H1 (cell line): Measurements from ENCODE around the gene CAPZB. TPM values are rescaled to one million over a fixed set of nuclear protein-coding genes. Genes with fewer than 3 reads are reported as not detected.

Experiments
- CTCF ChIA-PET: fragments of 300-600 bp; sonication (Branson Sonifier 250); formaldehyde crosslinking; loops from one replicate; lab custom pipeline; 2021; ENCODE audit not compliant: partially characterized antibody; lab: Charles Lee
- POLR2A ChIA-PET: fragments of 300-600 bp; sonication (Branson Sonifier 250); formaldehyde crosslinking; loops from one replicate; lab custom pipeline; 2021; ENCODE audit warnings: inconsistent platforms; ENCODE audit not compliant: partially characterized antibody; lab: Charles Lee
- DNase-seq, 2 experiments: peaks; one replicate each; pipeline versions ENCODE4 v3.0.0 to v3.0.0-alpha.2; 2010 to 2022; ENCODE audit warnings: low spot score in 2 of 2, low read depth in 1 of 2, mixed read lengths in 1 of 2
- FAIRE-seq: peaks from 2 replicates; lab custom pipeline; 2011; peaks lifted over from hg19 to GRCh38; lab: Jason Lieb, UNC
- H2AFZ ChIP-seq: 2 replicates; pipeline ENCODE4 v1.8.1; 2012; ENCODE audit warnings: low read length, inconsistent platforms
- H2AK5ac ChIP-seq: 2 replicates; pipeline ENCODE4 v1.6.1; 2013; ENCODE audit warnings: low read depth, low read length
- H2BK120ac ChIP-seq: replicated peaks from 2 replicates; pipeline ENCODE3; 2013; ENCODE audit warnings: low read depth, low read length, inconsistent platforms
- H2BK12ac ChIP-seq: 2 replicates; pipeline ENCODE4 v1.6.1; 2013; ENCODE audit warnings: low read depth, low read length
- H2BK15ac ChIP-seq: 2 replicates; pipeline ENCODE4 v1.6.1; 2013; ENCODE audit warnings: low read length
- H2BK20ac ChIP-seq: 2 replicates; pipeline ENCODE4 v1.6.1; 2013; ENCODE audit warnings: low read length
- H2BK5ac ChIP-seq: 2 replicates; pipeline ENCODE4 v1.6.1; 2013; ENCODE audit warnings: low read depth, low read length
- H3K14ac ChIP-seq: 2 replicates; pipeline ENCODE4 v1.6.1; 2013; ENCODE audit warnings: inconsistent platforms; ENCODE audit not compliant: insufficient read length
- H3K18ac ChIP-seq: 2 replicates; pipeline ENCODE4 v1.6.1; 2013; ENCODE audit warnings: low read length; ENCODE audit errors: extremely low read depth
- H3K23ac ChIP-seq: 2 replicates; pipeline ENCODE4 v1.6.1; 2013; ENCODE audit warnings: inconsistent platforms; ENCODE audit not compliant: insufficient read length
- H3K23me2 ChIP-seq: 2 replicates; pipeline ENCODE4 v1.6.1; 2013; ENCODE audit warnings: low read depth, low read length
- H3K27ac ChIP-seq: 2 replicates; pipeline ENCODE4 v1.6.1; 2011; ENCODE audit warnings: low read depth, low read length, inconsistent platforms
- H3K27me3 ChIP-seq, 4 experiments: replicated peaks in 1 of 4; 1 replicate in 1 of 4; 2 replicates in 3 of 4; pipeline versions ENCODE4 v1.6.1 to v1.8.1; 2011 to 2013; ENCODE audit warnings: low read length in 3 of 4, mild to moderate bottlenecking in 3 of 4, inconsistent platforms in 2 of 4, mixed read lengths in 2 of 4, moderate library complexity in 1 of 4; ENCODE audit not compliant: control insufficient read depth in 3 of 4, insufficient read depth in 3 of 4; ENCODE audit errors: extremely low read depth in 1 of 4
- H3K36me3 ChIP-seq, 4 experiments: 2 replicates each; pipeline versions ENCODE4 v1.6.1 to v1.8.1; 2011 to 2013; ENCODE audit warnings: mild to moderate bottlenecking in 4 of 4, low read length in 3 of 4, moderate library complexity in 2 of 4, control low read depth in 1 of 4, inconsistent platforms in 1 of 4; ENCODE audit not compliant: insufficient read depth in 4 of 4, control insufficient read depth in 2 of 4
- H3K4ac ChIP-seq: replicated peaks from 2 replicates; pipeline ENCODE3; 2013; ENCODE audit warnings: low read length, low read depth, mixed read lengths, inconsistent platforms; ENCODE audit not compliant: insufficient read length
- H3K4me1 ChIP-seq, 4 experiments: replicated peaks in 1 of 4; 1 replicate in 1 of 4; 2 replicates in 3 of 4; pipeline versions ENCODE4 v1.6.1 to v1.8.1; 2011 to 2013; ENCODE audit warnings: low read length in 3 of 4, inconsistent platforms in 2 of 4, mixed read lengths in 1 of 4; ENCODE audit not compliant: insufficient read depth in 4 of 4, control insufficient read depth in 3 of 4
- H3K4me2 ChIP-seq, 2 experiments: 2 replicates each; pipeline versions ENCODE4 v1.6.1 to v1.8.1; 2011 to 2013; ENCODE audit warnings: low read depth in 2 of 2, low read length in 2 of 2, control low read depth in 1 of 2, inconsistent platforms in 1 of 2, mild to moderate bottlenecking in 1 of 2; ENCODE audit not compliant: insufficient read depth in 1 of 2
- H3K4me3 ChIP-seq, 4 experiments: fragments of 200-600, 300-600 bp in 1 of 4; sonication (generic), shearing (Covaris generic), sonication (Bioruptor Twin) in 1 of 4; 2 replicates each; pipeline versions ENCODE4 v1.5.1 to v1.8.1; 2011 to 2016; ENCODE audit warnings: low read length in 4 of 4, low read depth in 3 of 4, control low read depth in 2 of 4, inconsistent platforms in 2 of 4, mild to moderate bottlenecking in 2 of 4, mixed read lengths in 1 of 4, moderate library complexity in 1 of 4; ENCODE audit not compliant: insufficient read depth in 2 of 4; ENCODE audit errors: extremely low read depth in 1 of 4
- H3K56ac ChIP-seq: replicated peaks from 2 replicates; pipeline ENCODE3; 2013; ENCODE audit warnings: low read depth, mild to moderate bottlenecking, mixed read lengths, low read length, inconsistent platforms; ENCODE audit not compliant: insufficient read length
- H3K79me1 ChIP-seq: 2 replicates; pipeline ENCODE4 v1.6.1; 2013; ENCODE audit warnings: low read depth, low read length, control low read depth
- H3K79me2 ChIP-seq, 2 experiments: 2 replicates each; pipeline versions ENCODE4 v1.6.1 to v1.8.1; 2012 to 2013; ENCODE audit warnings: low read length in 2 of 2, mild to moderate bottlenecking in 2 of 2, inconsistent platforms in 1 of 2; ENCODE audit not compliant: insufficient read depth in 2 of 2, control insufficient read depth in 1 of 2
- H3K9ac ChIP-seq, 4 experiments: replicated peaks in 1 of 4; 1 replicate in 1 of 4; 2 replicates in 3 of 4; pipeline versions ENCODE4 v1.6.1 to v1.8.1; 2011 to 2013; ENCODE audit warnings: low read depth in 3 of 4, low read length in 3 of 4, control low read depth in 2 of 4, mild to moderate bottlenecking in 2 of 4, moderate library complexity in 2 of 4, inconsistent platforms in 1 of 4; ENCODE audit errors: extremely low read depth in 1 of 4
- H3K9me3 ChIP-seq, 2 experiments: 2 replicates each; pipeline versions ENCODE4 v1.6.1 to v1.8.1; 2012 to 2013; ENCODE audit warnings: mild to moderate bottlenecking in 2 of 2, moderate library complexity in 2 of 2, control low read depth in 1 of 2, inconsistent platforms in 1 of 2, low read depth in 1 of 2, low read length in 1 of 2, mixed read lengths in 1 of 2; ENCODE audit not compliant: insufficient read depth in 2 of 2
- H4K20me1 ChIP-seq, 2 experiments: replicated peaks in 1 of 2; 2 replicates each; pipeline versions ENCODE3 to v1.8.1; 2011 to 2013; ENCODE audit warnings: inconsistent platforms in 2 of 2, low read length in 2 of 2, mild to moderate bottlenecking in 1 of 2; ENCODE audit not compliant: insufficient read depth in 2 of 2, control insufficient read depth in 1 of 2
- H4K5ac ChIP-seq: 2 replicates; pipeline ENCODE4 v1.6.1; 2013; ENCODE audit warnings: low read length, low read depth, mixed read lengths, inconsistent platforms; ENCODE audit not compliant: insufficient read length
- H4K8ac ChIP-seq: 2 replicates; pipeline ENCODE4 v1.8.0; 2013; ENCODE audit warnings: mild to moderate bottlenecking, moderate library complexity, low read length, inconsistent platforms; ENCODE audit not compliant: insufficient read depth; ENCODE audit errors: extremely low read depth
- H4K91ac ChIP-seq: replicated peaks from 2 replicates; pipeline ENCODE3; 2013; ENCODE audit warnings: low read length, mixed read lengths, inconsistent platforms; ENCODE audit not compliant: insufficient read length
- BACH1 ChIP-seq: IDR thresholded peaks from 2 replicates; pipeline ENCODE4 v1.6.1; 2012; ENCODE audit warnings: low read length, improper control_type of control experiment
- CEBPB ChIP-seq: IDR thresholded peaks from 2 replicates; pipeline ENCODE4 v1.6.1; 2012; ENCODE audit warnings: low read depth, low read length
- CTBP2 ChIP-seq: IDR thresholded peaks from 2 replicates; pipeline ENCODE4 v1.7.0; 2011; ENCODE audit warnings: borderline replicate concordance, mild to moderate bottlenecking, moderate library complexity, mixed read lengths, low read length; ENCODE audit not compliant: insufficient read depth, insufficient read length
- EGR1 ChIP-seq: IDR thresholded peaks from 2 replicates; pipeline ENCODE4 v1.6.1; 2011; ENCODE audit warnings: low read depth, low read length, borderline replicate concordance
- EP300 ChIP-seq, 2 experiments: IDR thresholded peaks; 1 replicate in 1 of 2; 2 replicates in 1 of 2; pipeline ENCODE4 v1.6.1; 2011 to 2012; ENCODE audit warnings: low read depth in 2 of 2, low read length in 2 of 2, mild to moderate bottlenecking in 2 of 2, borderline replicate concordance in 1 of 2, inconsistent platforms in 1 of 2, moderate library complexity in 1 of 2
- EZH2 ChIP-seq: fragments of 200-600 bp; sonication (generic); IDR thresholded peaks from 2 replicates; pipeline ENCODE4 v1.7.1; 2012; ENCODE audit warnings: low read depth, mild to moderate bottlenecking, moderate library complexity, low read length, inconsistent platforms; ENCODE audit not compliant: severe bottlenecking
- MAFK ChIP-seq: IDR thresholded peaks from 2 replicates; pipeline ENCODE4 v1.6.1; 2012; ENCODE audit warnings: low read depth, mild to moderate bottlenecking, improper control_type of control experiment, low read length
- RAD21 ChIP-seq, 2 experiments: IDR thresholded peaks in 1 of 2; conservative IDR thresholded peaks in 1 of 2; 2 replicates each; pipeline ENCODE4 v1.6.1; 2011; ENCODE audit warnings: low read depth in 2 of 2, low read length in 2 of 2, improper control_type of control experiment in 1 of 2, inconsistent platforms in 1 of 2, mild to moderate bottlenecking in 1 of 2, moderate library complexity in 1 of 2
- SRF ChIP-seq: IDR thresholded peaks from 2 replicates; pipeline ENCODE4 v1.6.1; 2011; ENCODE audit warnings: mild to moderate bottlenecking, low read depth, low read length, moderate library complexity
- SUZ12 ChIP-seq: fragments of 200-600 bp; sonication (generic); IDR thresholded peaks from 2 replicates; pipeline ENCODE4 v1.6.1; 2012; ENCODE audit warnings: mild to moderate bottlenecking, inconsistent platforms, low read length, moderate library complexity, mixed read lengths
- TBP ChIP-seq: IDR thresholded peaks from 2 replicates; pipeline ENCODE4 v1.6.1; 2011; ENCODE audit warnings: low read depth, low read length, improper control_type of control experiment
- ZNF274 ChIP-seq: IDR thresholded peaks from 2 replicates; pipeline ENCODE4 v1.7.0; 2012; ENCODE audit warnings: low read length, borderline replicate concordance; ENCODE audit errors: extremely low read depth
- WGBS, 2 experiments: shearing (Covaris generic) in 1 of 2; methylation state at CpG; one replicate each; pipeline versions ENCODE4 v1.1.6 to v1.1.7; 2013 to 2015; ENCODE audit warnings: low lambda C conversion rate in 2 of 2, mixed read lengths in 2 of 2, inconsistent platforms in 1 of 2, low coverage in 1 of 2, missing lambda C conversion rate in 1 of 2; ENCODE audit not compliant: insufficient replicate concordance in 2 of 2, insufficient coverage in 1 of 2, insufficient read length in 1 of 2; ENCODE audit errors: extremely low coverage in 1 of 2, missing lambda C conversion rate in 1 of 2; 5-methylcytosine and 5-hydroxymethylcytosine counted together
- polyA plus RNA-seq, 7 experiments: library from polyadenylated mRNA; depleted of rRNA in 3 of 7; stranded (reverse) in 5 of 7; unstranded in 2 of 7; fragments of >200 nt in 5 of 7; fragments of 200-250 nt in 2 of 7; gene quantifications; 1 replicate in 5 of 7; 2 replicates in 1 of 7; 4 replicates in 1 of 7; pipeline versions ENCODE4 v1.2.1 to v1.2.3, GENCODE V29; 2011 to 2013; ENCODE audit warnings: missing spikeins in 2 of 7, mixed read lengths in 2 of 7
- total RNA-seq: library from RNA; stranded (reverse); fragmentation: NEBNext Ultra II Directional; extraction: Animal tissue kit (Norgen Biotek cat#: 25700); gene quantifications from 2 replicates; pipeline ENCODE4 v1.2.1, GENCODE V29; 2021
- TF ChIP-seq, protein P1 (sequence below): IDR thresholded peaks from 2 replicates; pipeline ENCODE4 v1.6.1; 2011; ENCODE audit warnings: low read depth, mild to moderate bottlenecking, low read length; ENCODE audit not compliant: insufficient read depth

Gene CAPZB
- total and polyA plus RNA-seq, 2 of the 8 experiments (the other 6 are each of a cell fraction or from before 2014, with no cell fraction given), result 162 to 371 TPM

DNA sequence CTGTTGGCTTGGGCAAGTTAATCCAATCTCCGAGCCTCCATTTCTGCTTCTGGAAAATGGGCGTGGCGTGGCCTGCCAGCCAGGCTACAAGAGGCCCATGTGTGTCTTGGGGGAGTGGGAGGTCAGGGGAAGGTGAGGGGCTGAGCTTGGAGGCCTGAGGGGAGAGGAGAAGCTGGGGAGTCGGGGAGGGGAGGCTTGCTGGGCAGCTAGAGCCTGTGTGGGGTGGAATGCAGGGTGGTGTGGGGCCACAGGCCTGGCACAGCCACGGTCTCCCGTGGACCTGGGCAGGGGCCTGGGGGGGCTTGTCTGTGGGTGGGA, 158.6 kb downstream of the CAPZB start:
- Histone ChIP-seq H3K18ac (no peak overlapping the region), H3K23ac (no peak overlapping the region), H3K9ac (no peak overlapping the region), H4K5ac (no peak overlapping the region), H3K4me1 (no peaks in the 10 kb centered on the region), H3K79me2 (no peaks in the 10 kb centered on the region), H2AFZ (no peak overlapping the region), H4K20me1 (peaks cover 0 to 14% of the 10 kb centered on the region in 2 experiments), H3K9me3 (no peaks in the 10 kb centered on the region), H3K14ac (no peak overlapping the region), H2BK15ac (no peak overlapping the region), H2BK12ac (no peak overlapping the region), H4K91ac (no peak overlapping the region), H2BK120ac (no peak overlapping the region), H2BK5ac (no peak overlapping the region), H3K27ac (no peak overlapping the region), H3K36me3 (peaks cover 5 to 16% (median 10%) of the 10 kb centered on the region in 4 experiments; a peak in 5 of 8 replicates), H3K23me2 (no peaks in the 10 kb centered on the region), H3K4me2 (no peak overlapping the region), H2AK5ac (no peak overlapping the region), H2BK20ac (no peak overlapping the region), H3K4me3 (no peak overlapping the region), H3K27me3 (no peaks in the 10 kb centered on the region), H3K4ac (no peak overlapping the region), H3K79me1 (no peaks in the 10 kb centered on the region; the same call in 1 of the 2 replicates), H4K8ac (no peak overlapping the region), H3K56ac (no peak overlapping the region)
- DNase-seq (no peak), FAIRE-seq (no peak)
- ChIA-PET CTCF (interaction anchor here (0.7 to 2.8 kb wide), 4 partner anchors 10 to 134 kb away, joined by 3 to 9 read pairs (median 6); no protein-coding TSS in a partner anchor), POLR2A (interaction anchor here (0.8 to 13.3 kb wide), 3 partner anchors 9 to 11 kb away, joined by 3 to 143 read pairs (median 5); partner anchors contain the start of genes AKR7A2 and SLC66A1)
- WGBS, 2 experiments, result 77% methylated on average over 4 of the region's 6 CpGs; no CpG with 5 or more reads in 1 of the 2 experiments
- TF ChIP-seq EZH2 (no peak), CTBP2 (no peak), SRF (no peak), RAD21 (IDR thresholded peaks at IDR 0.05 in 1 of 2, conservative IDR thresholded peaks at IDR 0.05 in 1 of 2; ENCODE audit: low read depth in 2 of 2, low read length in 2 of 2) (no peak), MAFK (no peak), TBP (no peak), BACH1 (no peak), SUZ12 (no peak), CEBPB (no peak), EGR1 (no peak), ZNF274 (no peak), EP300 (IDR thresholded peaks at IDR 0.05; ENCODE audit: borderline replicate concordance in 1 of 2, low read depth in 2 of 2, low read length in 2 of 2) (no peak)
- TF ChIP-seq, protein P1, sequence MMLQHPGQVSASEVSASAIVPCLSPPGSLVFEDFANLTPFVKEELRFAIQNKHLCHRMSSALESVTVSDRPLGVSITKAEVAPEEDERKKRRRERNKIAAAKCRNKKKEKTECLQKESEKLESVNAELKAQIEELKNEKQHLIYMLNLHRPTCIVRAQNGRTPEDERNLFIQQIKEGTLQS, result no peak
